GM12865 (cell line): ENCODE results near the gene ICOSLG.
"Not testable (repeated sequence)": the region's sequence is repeated elsewhere in the genome, so short reads cannot be mapped to it uniquely, and the experiment has no call there.

Source experiments
- DNase-seq: peaks from one replicate; pipeline ENCODE4 v3.0.0; 2010; ENCODE audit warnings: low read depth
- H3K4me3 ChIP-seq: 2 replicates; pipeline ENCODE4 v1.5.1; 2011; ENCODE audit warnings: mild to moderate bottlenecking, low read depth, low read length, control low read depth
- TF ChIP-seq, protein P1 (sequence below): IDR thresholded peaks from 2 replicates; pipeline ENCODE4 v1.5.1; 2011; ENCODE audit warnings: low read length, control low read depth, low read depth, inconsistent platforms; ENCODE audit not compliant: insufficient read depth; ENCODE audit errors: missing control alignments

Gene ICOSLG

DNA sequence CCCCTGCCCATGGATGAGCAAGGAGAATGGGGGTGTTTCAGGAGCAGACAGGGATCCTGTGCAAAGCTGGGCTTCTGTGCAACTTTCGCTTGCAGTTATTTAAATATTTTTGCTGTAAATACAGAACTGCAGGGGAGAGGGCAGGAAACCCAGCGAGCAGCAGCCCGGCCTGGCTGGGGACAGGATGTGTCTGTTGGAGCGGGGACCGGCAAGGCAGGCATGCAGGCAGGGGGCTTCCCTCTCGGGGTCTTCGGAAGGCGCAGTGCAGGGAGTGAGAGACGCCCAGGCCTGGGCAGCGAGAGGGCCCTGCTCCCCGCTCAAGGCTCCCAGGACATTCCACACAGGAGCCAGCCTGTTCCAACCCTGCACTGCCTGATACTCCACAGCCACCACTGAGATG lies 43.2 kb upstream of the ICOSLG start:
- TF ChIP-seq, protein P1, sequence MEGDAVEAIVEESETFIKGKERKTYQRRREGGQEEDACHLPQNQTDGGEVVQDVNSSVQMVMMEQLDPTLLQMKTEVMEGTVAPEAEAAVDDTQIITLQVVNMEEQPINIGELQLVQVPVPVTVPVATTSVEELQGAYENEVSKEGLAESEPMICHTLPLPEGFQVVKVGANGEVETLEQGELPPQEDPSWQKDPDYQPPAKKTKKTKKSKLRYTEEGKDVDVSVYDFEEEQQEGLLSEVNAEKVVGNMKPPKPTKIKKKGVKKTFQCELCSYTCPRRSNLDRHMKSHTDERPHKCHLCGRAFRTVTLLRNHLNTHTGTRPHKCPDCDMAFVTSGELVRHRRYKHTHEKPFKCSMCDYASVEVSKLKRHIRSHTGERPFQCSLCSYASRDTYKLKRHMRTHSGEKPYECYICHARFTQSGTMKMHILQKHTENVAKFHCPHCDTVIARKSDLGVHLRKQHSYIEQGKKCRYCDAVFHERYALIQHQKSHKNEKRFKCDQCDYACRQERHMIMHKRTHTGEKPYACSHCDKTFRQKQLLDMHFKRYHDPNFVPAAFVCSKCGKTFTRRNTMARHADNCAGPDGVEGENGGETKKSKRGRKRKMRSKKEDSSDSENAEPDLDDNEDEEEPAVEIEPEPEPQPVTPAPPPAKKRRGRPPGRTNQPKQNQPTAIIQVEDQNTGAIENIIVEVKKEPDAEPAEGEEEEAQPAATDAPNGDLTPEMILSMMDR, result no peak
- no peak for DNase-seq
- no peak overlapping the region for H3K4me3 ChIP-seq

DNA sequence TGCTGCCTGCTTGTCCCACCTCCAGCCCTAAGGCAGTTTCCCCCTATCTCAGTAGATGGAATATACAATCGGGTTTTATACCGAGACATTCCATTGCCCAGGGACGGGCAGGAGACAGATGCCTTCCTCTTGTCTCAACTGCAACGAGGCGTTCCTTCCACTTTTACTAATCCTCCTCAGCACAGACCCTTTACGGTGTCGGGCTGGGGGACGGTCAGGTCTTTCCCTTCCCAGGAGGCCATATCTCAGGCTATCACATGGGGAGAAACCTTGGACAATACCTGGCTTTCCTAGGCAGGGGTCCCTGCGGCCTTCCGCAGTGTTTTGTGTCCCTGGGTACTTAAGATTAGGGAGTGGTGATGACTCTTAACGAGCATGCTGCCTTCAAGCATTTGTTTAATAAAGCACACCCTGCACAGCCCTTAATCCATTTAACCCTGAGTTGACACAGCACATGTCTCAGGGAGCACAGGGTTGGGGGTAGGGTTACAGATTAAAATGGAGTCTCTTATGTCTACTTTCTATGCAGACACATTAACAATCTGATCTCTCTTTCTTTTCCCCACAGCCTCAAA lies 42.6 kb upstream of the ICOSLG start:
- DNase-seq, result not testable (repeated sequence)

DNA sequence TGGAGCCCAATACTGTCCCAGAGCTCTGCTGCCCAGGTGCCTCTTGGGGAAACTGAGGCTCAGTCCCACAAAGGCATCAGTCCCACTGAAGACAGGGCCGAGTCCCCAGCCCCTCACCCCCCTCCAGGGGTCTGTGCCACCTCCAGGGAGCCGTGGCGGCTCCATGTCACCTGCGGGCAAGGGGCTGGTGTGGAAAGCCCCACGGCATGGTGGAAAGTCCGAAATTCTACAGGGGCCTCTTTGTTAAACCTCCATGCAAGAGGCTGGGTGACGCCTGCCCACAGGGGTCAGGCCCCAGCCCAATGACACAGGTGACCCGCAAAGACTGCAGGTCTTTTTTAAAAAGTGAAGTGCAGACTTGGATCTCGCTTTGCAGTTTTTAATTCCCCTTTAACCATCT lies 41.6 kb upstream of the ICOSLG start:
- no peak overlapping the region for H3K4me3 ChIP-seq
- TF ChIP-seq, protein P1, result no peak
- DNase-seq, result no peak

More for the DNA sequence above, 42.6 kb upstream of the ICOSLG start:
- not testable (repeated sequence) for H3K4me3 ChIP-seq

DNA sequence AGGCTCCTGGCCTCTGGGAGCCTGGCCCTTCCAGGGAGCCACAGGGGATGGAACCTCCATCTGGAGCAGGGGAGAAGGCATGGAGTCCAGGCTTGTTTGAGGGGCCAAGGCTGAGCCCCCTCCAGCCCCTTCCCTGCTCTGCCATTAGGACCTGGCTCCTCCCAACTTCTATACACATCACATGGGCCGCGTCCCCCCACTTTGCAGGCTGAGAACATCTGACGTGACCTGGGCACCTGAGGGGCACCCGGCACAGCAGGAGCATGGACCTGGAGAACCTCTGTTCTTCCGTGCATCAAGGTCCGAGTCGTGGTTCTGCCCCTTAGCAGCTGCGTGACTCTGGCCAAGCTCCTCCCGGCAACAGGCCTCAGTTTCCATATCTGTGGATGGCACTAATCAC lies 41.1 kb upstream of the ICOSLG start:
- no peak overlapping the region for H3K4me3 ChIP-seq
- no peak for DNase-seq
- TF ChIP-seq, protein P1, result no peak

DNA sequence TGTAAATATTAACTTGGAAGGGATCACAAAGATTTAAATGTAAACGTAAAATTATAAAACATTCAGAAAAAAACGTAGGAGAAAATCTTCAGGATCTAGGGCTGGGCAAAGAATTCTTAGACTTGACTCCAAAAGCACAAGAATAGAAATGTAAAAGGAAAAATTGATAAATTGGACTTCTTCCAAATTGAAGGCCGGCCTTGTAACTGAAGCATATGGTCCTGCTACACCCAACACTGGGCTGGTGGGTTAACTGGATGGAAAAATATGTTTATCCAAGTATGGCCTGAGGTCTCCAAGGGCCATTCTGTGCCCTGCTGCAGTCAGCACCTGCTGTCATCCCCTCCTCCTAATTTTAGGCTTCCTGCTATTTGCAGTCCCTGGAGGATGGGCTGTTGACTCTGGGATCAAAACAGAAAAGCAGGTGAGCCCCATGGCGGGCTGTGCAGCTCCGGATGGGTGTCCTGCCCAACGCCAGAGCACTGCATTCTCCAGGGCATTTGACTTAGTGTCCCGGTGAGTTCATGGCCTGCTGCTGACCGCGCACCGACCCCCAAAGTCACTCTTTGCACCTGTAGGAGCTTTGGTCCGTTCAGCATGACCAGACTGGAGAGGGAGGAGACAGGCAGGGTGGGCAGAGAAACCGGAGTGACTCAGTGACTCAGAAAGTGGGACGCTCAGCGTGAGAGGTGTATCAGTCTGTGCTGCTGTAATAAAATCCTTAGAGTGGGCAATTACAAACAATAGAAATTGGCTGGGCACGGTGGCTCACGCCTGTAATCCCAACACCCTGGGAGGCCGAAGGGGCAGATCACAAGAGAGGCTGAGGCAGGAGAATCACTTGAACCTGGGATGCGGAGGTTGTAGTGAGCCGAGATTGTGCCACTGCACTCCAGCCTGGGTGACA lies 38.9 kb upstream of the ICOSLG start:
- TF ChIP-seq, protein P1, result no peak
- no peak overlapping the region for H3K4me3 ChIP-seq
- no peak for DNase-seq

DNA sequence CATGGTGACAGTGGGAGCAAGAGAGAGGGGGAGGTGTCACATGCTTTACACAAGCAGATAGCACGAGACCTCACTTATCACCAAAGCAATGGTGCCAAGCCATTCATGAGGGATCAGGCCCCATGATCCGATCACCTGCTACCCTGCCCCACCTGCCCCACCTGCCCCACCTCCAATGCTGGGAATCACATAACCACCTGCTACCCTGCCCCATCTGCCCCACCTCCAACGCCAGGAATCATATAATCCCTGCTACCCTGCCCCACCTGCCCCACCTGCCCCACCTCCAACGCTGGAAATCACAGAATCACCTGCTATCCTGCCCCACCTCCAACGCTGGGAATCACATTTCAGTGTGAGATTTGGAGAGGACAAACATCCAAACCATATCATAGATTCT lies 34.3 kb upstream of the ICOSLG start:
- TF ChIP-seq, protein P1, result no peak
- no peak overlapping the region for H3K4me3 ChIP-seq
- DNase-seq, result no peak

- H3K4me3 ChIP-seq, result no peak overlapping the region
- TF ChIP-seq, protein P1, result no peak
- DNase-seq, result no peak
These were observed 32.3 kb upstream of the ICOSLG start for GRCh38 chr21:44273046-44273445.
